HCT116 (cell line): ENCODE measurements around the gene HIVEP3. TPM values are rescaled to one million over a fixed set of nuclear protein-coding genes. Genes with fewer than 3 reads are reported as not detected.

Experiments
- ATAC-seq: fragments of 200-7000 bp; cut with Tn5 transposase; 2 replicates; pipeline ENCODE4 v1.9.1; 2020; ENCODE audit warnings: mild to moderate bottlenecking, moderate library complexity
- BruUV-seq: library from RNA; stranded (reverse); fragments of 400-500 nt; replicated peaks from 2 replicates; lab custom pipeline; 2021; lab: Mats Ljungman, UMichigan
- CTCF ChIA-PET: fragments of 300-600 bp; sonication (Branson Sonifier 250); formaldehyde crosslinking; loops from one replicate; lab custom pipeline; 2021; ENCODE audit warnings: antibody characterized with exemption; lab: Charles Lee
- POLR2A ChIA-PET: fragments of 300-600, 350-600 bp; sonication (Branson Sonifier 250); formaldehyde crosslinking; loops from one replicate; lab custom pipeline; 2021; ENCODE audit warnings: antibody characterized with exemption; lab: Charles Lee
- RAD21 ChIA-PET, 2 experiments: fragments of 300-600 bp; sonication (Branson Sonifier 250); formaldehyde crosslinking; loops; one replicate each; lab custom pipeline; 2023; ENCODE audit warnings: low total read pairs in 2 of 2; ENCODE audit not compliant: uncharacterized antibody in 2 of 2, unreplicated experiment in 2 of 2, low non-redundant PET in 1 of 2; lab: Charles Lee
- DNase-seq: peaks from one replicate; pipeline ENCODE4 v3.0.0-alpha.2; 2010; ENCODE audit warnings: low read depth, low spot score
- H2AFZ ChIP-seq: fragments of 200-600 bp; shearing (Covaris generic), sonication (generic); 2 replicates; pipeline ENCODE4 v1.6.1; 2017; ENCODE audit warnings: low read depth, mixed run types, mixed read lengths, antibody characterized with exemption, low read length; ENCODE audit not compliant: poor library complexity, severe bottlenecking
- H3K27ac ChIP-seq: 2 replicates; pipeline ENCODE4 v1.5.1; 2012; ENCODE audit warnings: low read depth, low read length
- H3K27me3 ChIP-seq: fragments of 200-600 bp; sonication (generic); 2 replicates; pipeline ENCODE4 v1.6.1; 2016; ENCODE audit warnings: mixed run types, low read length, mixed read lengths; ENCODE audit not compliant: insufficient read depth
- H3K36me3 ChIP-seq, 2 experiments: fragments of 200-500 bp in 1 of 2; fragments of 200-600 bp in 1 of 2; sonication (Bioruptor generic) in 1 of 2; sonication (generic) in 1 of 2; 2 replicates each; pipeline versions ENCODE4 v1.5.1 to v1.6.1; 2014 to 2016; ENCODE audit warnings: low read length in 2 of 2, inconsistent platforms in 1 of 2, mixed read lengths in 1 of 2, mixed run types in 1 of 2; ENCODE audit not compliant: insufficient read depth in 2 of 2, control insufficient read depth in 1 of 2
- H3K4me1 ChIP-seq, 2 experiments: fragments of 200-600 bp in 1 of 2; sonication (generic) in 1 of 2; 2 replicates each; pipeline versions ENCODE4 v1.5.1 to v1.6.1; 2012 to 2017; ENCODE audit warnings: low read length in 2 of 2, inconsistent platforms in 1 of 2, mild to moderate bottlenecking in 1 of 2, mixed read lengths in 1 of 2, mixed run types in 1 of 2, moderate library complexity in 1 of 2; ENCODE audit not compliant: insufficient read depth in 2 of 2, control insufficient read depth in 1 of 2
- H3K4me2 ChIP-seq: fragments of 200-600 bp; sonication (generic); 2 replicates; pipeline ENCODE4 v1.6.1; 2017; ENCODE audit warnings: mixed run types, low read length, mixed read lengths
- H3K4me3 ChIP-seq, 2 experiments: fragments of 200-600 bp in 1 of 2; sonication (generic) in 1 of 2; replicated peaks in 1 of 2; 2 replicates each; pipeline ENCODE4 v1.5.1; 2011 to 2016; ENCODE audit warnings: low read length in 2 of 2, control low read depth in 1 of 2, low read depth in 1 of 2, mild to moderate bottlenecking in 1 of 2, mixed read lengths in 1 of 2, mixed run types in 1 of 2
- H3K79me2 ChIP-seq: fragments of 200-600 bp; sonication (generic); 2 replicates; pipeline ENCODE4 v1.6.1; 2017; ENCODE audit warnings: mild to moderate bottlenecking, mixed run types, low read length, moderate library complexity, mixed read lengths; ENCODE audit not compliant: insufficient read depth
- H3K9ac ChIP-seq: fragments of 200-600 bp; sonication (generic); 2 replicates; pipeline ENCODE4 v1.6.1; 2016; ENCODE audit warnings: low read length, mixed read lengths
- H3K9me2 ChIP-seq: fragments of 200-600 bp; sonication (generic), shearing (Covaris generic); 2 replicates; pipeline ENCODE4 v1.6.1; 2017; ENCODE audit warnings: mixed run types, mild to moderate bottlenecking, moderate library complexity; ENCODE audit not compliant: insufficient read depth
- H3K9me3 ChIP-seq, 2 experiments: fragments of 200-500 bp in 1 of 2; fragments of 200-600 bp in 1 of 2; sonication (Bioruptor generic) in 1 of 2; sonication (generic) in 1 of 2; 2 replicates each; pipeline ENCODE4 v1.6.1; 2014 to 2017; ENCODE audit warnings: low read length in 2 of 2, mixed read lengths in 2 of 2, inconsistent platforms in 1 of 2, low read depth in 1 of 2, mild to moderate bottlenecking in 1 of 2, mixed run types in 1 of 2, moderate library complexity in 1 of 2; ENCODE audit not compliant: control insufficient read depth in 1 of 2, insufficient read depth in 1 of 2
- H4K20me1 ChIP-seq: fragments of 200-600 bp; sonication (generic), shearing (Covaris generic); 2 replicates; pipeline ENCODE4 v1.6.1; 2017; ENCODE audit warnings: mixed run types, mild to moderate bottlenecking, moderate library complexity; ENCODE audit not compliant: insufficient read depth
- CBX3 ChIP-seq: IDR thresholded peaks from 2 replicates; pipeline ENCODE4 v1.6.1; 2012; ENCODE audit warnings: low read depth
- CEBPB ChIP-seq: IDR thresholded peaks from 2 replicates; pipeline ENCODE4 v1.6.1; 2012; ENCODE audit warnings: low read depth
- CTCF ChIP-seq, 3 experiments: fragments of 200-600 bp in 1 of 3; sonication (generic) in 1 of 3; IDR thresholded peaks in 2 of 3; conservative IDR thresholded peaks in 1 of 3; 2 replicates each; pipeline ENCODE4 v1.5.1; 2012 to 2017; ENCODE audit warnings: low read depth in 2 of 3, low read length in 2 of 3, antibody characterized with exemption in 1 of 3, borderline replicate concordance in 1 of 3, control low read depth in 1 of 3, mild to moderate bottlenecking in 1 of 3, mixed read lengths in 1 of 3, mixed run types in 1 of 3, moderate library complexity in 1 of 3; ENCODE audit not compliant: insufficient read depth in 1 of 3
- EGR1 ChIP-seq: IDR thresholded peaks from 2 replicates; pipeline ENCODE4 v1.6.1; 2012; ENCODE audit warnings: low read depth
- ELF1 ChIP-seq: IDR thresholded peaks from 2 replicates; pipeline ENCODE4 v1.6.1; 2012; ENCODE audit warnings: low read depth, borderline replicate concordance
- EZH2phosphoT487 ChIP-seq: fragments of 200-600 bp; IDR thresholded peaks from 2 replicates; pipeline ENCODE4 v1.6.1; 2018; ENCODE audit warnings: antibody characterized with exemption, borderline replicate concordance
- JUND ChIP-seq: IDR thresholded peaks from 2 replicates; pipeline ENCODE4 v1.6.1; 2012
- MAX ChIP-seq: IDR thresholded peaks from 2 replicates; pipeline ENCODE4 v1.6.1; 2012
- POLR2A ChIP-seq: IDR thresholded peaks from 2 replicates; pipeline ENCODE4 v1.7.0; 2011; ENCODE audit warnings: borderline replicate concordance; ENCODE audit not compliant: insufficient read depth, insufficient read length; ENCODE audit errors: extremely low read depth
- POLR2AphosphoS5 ChIP-seq: IDR thresholded peaks from 2 replicates; pipeline ENCODE4 v1.6.1; 2011; ENCODE audit warnings: mild to moderate bottlenecking, low read depth, low read length, moderate library complexity
- REST ChIP-seq: IDR thresholded peaks from 2 replicates; pipeline ENCODE4 v1.6.1; 2012; ENCODE audit warnings: low read depth
- SIN3A ChIP-seq: IDR thresholded peaks from 2 replicates; pipeline ENCODE4 v1.6.1; 2012; ENCODE audit warnings: low read depth
- SP1 ChIP-seq: IDR thresholded peaks from 2 replicates; pipeline ENCODE4 v1.6.1; 2012; ENCODE audit warnings: low read depth
- TCF7L2 ChIP-seq: IDR thresholded peaks from 2 replicates; pipeline ENCODE4 v1.7.0; 2011; ENCODE audit warnings: borderline replicate concordance, inconsistent platforms; ENCODE audit not compliant: insufficient read depth, insufficient read length; ENCODE audit errors: extremely low read depth
- YY1 ChIP-seq: IDR thresholded peaks from 2 replicates; pipeline ENCODE4 v1.6.1; 2011; ENCODE audit warnings: low read length, low read depth, moderate library complexity, mild to moderate bottlenecking; ENCODE audit not compliant: insufficient replicate concordance; ENCODE audit errors: extremely low read depth
- ZBTB33 ChIP-seq: IDR thresholded peaks from 2 replicates; pipeline ENCODE4 v1.6.1; 2011; ENCODE audit warnings: mild to moderate bottlenecking, low read length, moderate library complexity; ENCODE audit not compliant: insufficient replicate concordance; ENCODE audit errors: extremely low read depth
- ZFX ChIP-seq: fragments of 450-650 bp; IDR thresholded peaks from 2 replicates; pipeline ENCODE4 v1.6.1; 2017
- ZNF274 ChIP-seq: fragments of 200-500 bp; sonication (Bioruptor generic); IDR thresholded peaks from 2 replicates; pipeline ENCODE4 v1.6.1; 2014; ENCODE audit warnings: mild to moderate bottlenecking, low read depth, low read length, inconsistent platforms
- intact Hi-C: fragments of 100-400 bp; cut with micrococcal nuclease; formaldehyde crosslinking; loops from 2 replicates; pipeline ENCODE4 v1.10.0; 2022
- total RNA-seq: library from RNA; stranded (reverse); gene quantifications from one replicate; pipeline ENCODE4 v1.2.1, GENCODE V29; 2021; ENCODE audit not compliant: unreplicated experiment

Gene HIVEP3
- total RNA-seq, 1 experiment from 2014 or later = 7.1 TPM

- no peak overlapping the region for H2AFZ ChIP-seq
- no peaks in the 10 kb centered on the region for H3K79me2 ChIP-seq
- no peaks in the 10 kb centered on the region for H3K9me3 ChIP-seq
- no peaks in the 10 kb centered on the region for H4K20me1 ChIP-seq
- intact Hi-C loops = no loop called here
- POLR2A ChIA-PET = no interaction called here
- RAD21 ChIA-PET = no interaction called here
- no peaks in the 10 kb centered on the region for H3K36me3 ChIP-seq
- H3K4me2 ChIP-seq = no peak overlapping the region
- TF ChIP-seq YY1 (no peak), SP1 (no peak), ELF1 (no peak), SIN3A (no peak), CBX3 (no peak), JUND (no peak), POLR2AphosphoS5 (no peak), EZH2phosphoT487 (no peak), CEBPB (no peak), MAX (no peak), ZNF274 (no peak), EGR1 (no peak), TCF7L2 (no peak), CTCF (IDR thresholded peaks at IDR 0.05 in 2 of 3, conservative IDR thresholded peaks at IDR 0.05 in 1 of 3; ENCODE audit: borderline replicate concordance in 1 of 3, insufficient read depth in 1 of 3, low read depth in 2 of 3, low read length in 2 of 3) (no peak), REST (no peak), ZBTB33 (no peak), POLR2A (no peak), ZFX (no peak)
- no peak overlapping the region for H3K9ac ChIP-seq
- no peak overlapping the region for H3K27ac ChIP-seq
- CTCF ChIA-PET = no interaction called here
- DNase-seq (no peak), ATAC-seq (no peak)
- H3K4me3 ChIP-seq = no peak overlapping the region
- H3K4me1 ChIP-seq = peaks cover 13 to 14% of the 10 kb centered on the region in 2 experiments; a peak in 3 of 4 replicates
- H3K9me2 ChIP-seq = no peaks in the 10 kb centered on the region
- no peaks in the 10 kb centered on the region for H3K27me3 ChIP-seq
- no TSS peak for BruUV-seq
Observed at GRCh38 chr1:41647221-41648135, 271.2 kb downstream of the HIVEP3 start.
